Lower leg skin (tissue), 3 donors: ENCODE results near the gene PRG2.

Source experiments
- CTCF ChIP-seq, 3 donors: fragments of 450-650 bp; IDR thresholded peaks; one replicate each; pipeline ENCODE4 v1.5.1; 2016; ENCODE audit warnings: antibody characterized with exemption in 3 of 3, mild to moderate bottlenecking in 3 of 3, moderate library complexity in 2 of 3
- POLR2A ChIP-seq, 2 donors: fragments of 450-650 bp; IDR thresholded peaks; one replicate each; pipeline ENCODE4 v1.6.1; 2016 to 2017; ENCODE audit warnings: antibody characterized with exemption in 2 of 2, mild to moderate bottlenecking in 1 of 2, moderate library complexity in 1 of 2

GRCh38 chr11:57406337-57406904 lies 16.0 kb upstream of the PRG2 start:
- TF ChIP-seq CTCF (IDR thresholded peaks at IDR 0.05) (no peak), POLR2A (IDR thresholded peaks at IDR 0.05) (no peak)
